PFSK-1 (cell line): ENCODE data around the gene PRLR.

Source experiments
- FOXP2 ChIP-seq: optimal IDR thresholded peaks from 2 replicates; pipeline ENCODE3; 2011; ENCODE audit warnings: borderline replicate concordance, control low read depth, inconsistent platforms; ENCODE audit not compliant: insufficient read depth; ENCODE audit errors: extremely low read length, extremely low read depth
- POLR2AphosphoS5 ChIP-seq: IDR thresholded peaks from 2 replicates; pipeline ENCODE4 v1.6.1; 2012; ENCODE audit warnings: low read depth, mild to moderate bottlenecking, control low read depth, low read length, moderate library complexity
- REST ChIP-seq, 2 experiments: IDR thresholded peaks; 2 replicates each; pipeline versions ENCODE4 v1.6.1 to v1.8.0; 2011 to 2012; ENCODE audit warnings: low read depth in 2 of 2, low read length in 2 of 2, control low read depth in 1 of 2, inconsistent platforms in 1 of 2, mild to moderate bottlenecking in 1 of 2, moderate library complexity in 1 of 2; ENCODE audit not compliant: insufficient read depth in 1 of 2
- SIN3A ChIP-seq: IDR thresholded peaks from 2 replicates; pipeline ENCODE4 v1.6.1; 2012; ENCODE audit warnings: mild to moderate bottlenecking, low read length, moderate library complexity, borderline replicate concordance; ENCODE audit not compliant: insufficient read depth
- TAF1 ChIP-seq: IDR thresholded peaks from 2 replicates; pipeline ENCODE4 v1.6.1; 2012; ENCODE audit warnings: low read length, control low read depth, borderline replicate concordance; ENCODE audit not compliant: insufficient read depth

Gene PRLR

GRCh38 chr5:35050541-35051126, 179.7 kb downstream of the PRLR start:
- no peak for TF ChIP-seq SIN3A
- TF ChIP-seq REST (IDR thresholded peaks at IDR 0.05; ENCODE audit: insufficient read depth in 1 of 2, low read depth in 2 of 2, low read length in 2 of 2), result no peak
- TF ChIP-seq FOXP2, result no peak
- no peak for TF ChIP-seq TAF1
- TF ChIP-seq POLR2AphosphoS5, result no peak

GRCh38 chr5:35048910-35049309, 181.4 kb downstream of the PRLR start:
- no peak for TF ChIP-seq REST (IDR thresholded peaks at IDR 0.05; ENCODE audit: insufficient read depth in 1 of 2, low read depth in 2 of 2, low read length in 2 of 2)
- no peak for TF ChIP-seq SIN3A
- no peak for TF ChIP-seq FOXP2
- TF ChIP-seq POLR2AphosphoS5, result no peak

GRCh38 chr5:35047785-35048404, 182.4 kb downstream of the PRLR start, which contains the start of gene AGXT2:
TSS of gene AGXT2 (minus strand) at chr5:35047949. CDS start at chr5:35047892, 57 bp downstream.
- TF ChIP-seq FOXP2 (no peak), TAF1 (no peak), POLR2AphosphoS5 (no peak), SIN3A (no peak), REST (IDR thresholded peaks at IDR 0.05; ENCODE audit: insufficient read depth in 1 of 2, low read depth in 2 of 2, low read length in 2 of 2) (no peak)

GRCh38 chr5:35046774-35047173, 183.5 kb downstream of the PRLR start:
- no peak for TF ChIP-seq REST (IDR thresholded peaks at IDR 0.05; ENCODE audit: insufficient read depth in 1 of 2, low read depth in 2 of 2, low read length in 2 of 2)
- TF ChIP-seq SIN3A, result no peak
- TF ChIP-seq POLR2AphosphoS5, result no peak
- TF ChIP-seq TAF1, result no peak
- TF ChIP-seq FOXP2, result no peak
